Hepatocyte (in vitro differentiated cells): ENCODE results near the gene IL20RB. TPM values are rescaled to one million over a fixed set of nuclear protein-coding genes. Genes with fewer than 3 reads are reported as not detected.
A peak's percentile ranks its signal among the peaks of the same experiment; 100 is the strongest.
"Not testable (repeated sequence)": the region's sequence is repeated elsewhere in the genome, so short reads cannot be mapped to it uniquely, and the experiment has no call there.

Source experiments
- DNase-seq: peaks from one replicate; pipeline ENCODE4 v3.0.0-alpha.2; 2016; ENCODE audit warnings: low spot score
- H2AFZ ChIP-seq: fragments of 200-600 bp; sonication (generic); 2 replicates; pipeline ENCODE4 v1.6.0; 2016; ENCODE audit warnings: antibody characterized with exemption, mild to moderate bottlenecking
- H3K27ac ChIP-seq: fragments of 200-600 bp; sonication (generic); 2 replicates; pipeline ENCODE4 v1.5.1; 2016; ENCODE audit warnings: mild to moderate bottlenecking
- H3K27me3 ChIP-seq: fragments of 200-600 bp; sonication (generic); 2 replicates; pipeline ENCODE4 v1.6.1; 2016
- H3K36me3 ChIP-seq: fragments of 200-600 bp; sonication (generic); replicated peaks from 2 replicates; pipeline ENCODE4 v1.5.1; 2016; ENCODE audit warnings: low read depth; ENCODE audit not compliant: insufficient read depth
- H3K4me1 ChIP-seq: fragments of 200-600 bp; sonication (generic); 2 replicates; pipeline ENCODE4 v1.5.1; 2016; ENCODE audit warnings: mild to moderate bottlenecking, moderate library complexity; ENCODE audit not compliant: insufficient read depth
- H3K4me2 ChIP-seq: fragments of 200-600 bp; sonication (generic); 2 replicates; pipeline ENCODE4 v1.6.0; 2016
- H3K4me3 ChIP-seq: fragments of 200-600 bp; sonication (generic); 2 replicates; pipeline ENCODE4 v1.5.1; 2016; ENCODE audit warnings: mild to moderate bottlenecking
- H3K79me2 ChIP-seq: fragments of 200-600 bp; sonication (generic); 2 replicates; pipeline ENCODE4 v1.6.0; 2017; ENCODE audit warnings: mild to moderate bottlenecking
- H3K9me2 ChIP-seq: fragments of 200-600 bp; sonication (generic); replicated peaks from 2 replicates; pipeline ENCODE4 v1.6.0; 2017; ENCODE audit warnings: mild to moderate bottlenecking; ENCODE audit not compliant: insufficient read depth
- H3K9me3 ChIP-seq: fragments of 200-600 bp; sonication (generic); 2 replicates; pipeline ENCODE4 v1.5.1; 2016; ENCODE audit warnings: low read depth, mild to moderate bottlenecking
- H4K20me1 ChIP-seq: fragments of 200-600 bp; sonication (generic); 2 replicates; pipeline ENCODE4 v1.6.0; 2016; ENCODE audit warnings: mild to moderate bottlenecking; ENCODE audit not compliant: insufficient read depth, poor library complexity, severe bottlenecking
- CTCF ChIP-seq: fragments of 200-600 bp; sonication (generic); IDR thresholded peaks from 2 replicates; pipeline ENCODE4 v1.5.1; 2016; ENCODE audit warnings: antibody characterized with exemption, mild to moderate bottlenecking; ENCODE audit not compliant: poor library complexity
- EZH2 ChIP-seq: fragments of 200-600 bp; sonication (generic); IDR thresholded peaks from 2 replicates; pipeline ENCODE4 v1.6.1; 2016; ENCODE audit warnings: antibody characterized with exemption, mild to moderate bottlenecking, borderline replicate concordance
- EZH2phosphoT487 ChIP-seq: fragments of 200-600 bp; sonication (generic); IDR thresholded peaks from one replicate; pipeline ENCODE4 v1.6.1; 2018; ENCODE audit warnings: antibody characterized with exemption, mild to moderate bottlenecking, low read depth, moderate library complexity; ENCODE audit not compliant: unreplicated experiment, severe bottlenecking
- WGBS: methylation state at CpG from one replicate; pipeline ENCODE4 v1.1.6; 2016; ENCODE audit warnings: low lambda C conversion rate; ENCODE audit errors: missing lambda C conversion rate; 5-methylcytosine and 5-hydroxymethylcytosine counted together
- polyA plus RNA-seq: library from polyadenylated mRNA; unstranded; fragments of >200 nt; fragmentation: Nextera tagmentation; extraction: Ambion mirVana; gene quantifications from 2 replicates; pipeline ENCODE4 v1.2.1, GENCODE V29; 2016
- total RNA-seq: library from RNA; depleted of rRNA; stranded (reverse); fragments of >200 nt; gene quantifications from 2 replicates; pipeline ENCODE4 v1.2.3, GENCODE V29; 2014

Gene IL20RB
- total and polyA plus RNA-seq, 2 experiments from 2014 or later: 0.50 to 0.59 TPM

DNA sequence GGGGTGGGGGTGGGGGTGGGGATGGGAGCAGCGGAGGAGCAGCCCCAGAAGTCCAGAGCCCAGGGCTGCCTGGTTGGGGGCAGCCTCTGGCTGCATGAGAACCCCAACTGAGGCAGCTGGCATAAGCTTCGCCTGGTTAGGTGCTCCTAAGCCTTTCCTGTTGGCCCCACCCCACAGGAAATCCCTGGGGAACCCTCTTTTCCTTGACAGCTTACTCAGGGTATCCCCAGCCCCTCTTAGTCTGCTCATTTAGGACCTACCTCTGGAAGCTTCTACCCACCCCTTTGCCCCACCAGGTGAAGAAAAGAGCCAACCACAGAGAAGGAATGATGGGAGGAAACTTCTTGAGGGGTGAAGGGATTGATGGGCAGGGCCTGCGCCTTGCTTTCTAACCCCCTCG lies 53.4 kb downstream of the IL20RB start:
- 94% methylated on average over 4 of the region's 4 CpGs for WGBS
- Histone ChIP-seq H3K4me2 (no peak overlapping the region), H3K36me3 (no peaks in the 10 kb centered on the region), H3K27me3 (no peaks in the 10 kb centered on the region), H3K27ac (no peak overlapping the region), H3K4me1 (no peaks in the 10 kb centered on the region), H2AFZ (no peak overlapping the region), H4K20me1 (no peaks in the 10 kb centered on the region), H3K4me3 (no peak overlapping the region), H3K79me2 (no peaks in the 10 kb centered on the region), H3K9me3 (no peaks in the 10 kb centered on the region), H3K9me2 (no peaks in the 10 kb centered on the region)
- no peak for DNase-seq
- TF ChIP-seq EZH2 (no peak), EZH2phosphoT487 (no peak), CTCF (no peak)

GRCh38 chr3:137012097-137012501 lies 54.3 kb downstream of the IL20RB start:
- no peak for TF ChIP-seq EZH2phosphoT487
- TF ChIP-seq CTCF: no peak
- no peak for TF ChIP-seq EZH2
- H3K4me2 ChIP-seq: no peak overlapping the region
- WGBS: 66% methylated on average over 3 of the region's 3 CpGs

GRCh38 chr3:137013951-137014688 lies 56.3 kb downstream of the IL20RB start:
- no peaks in the 10 kb centered on the region for H3K9me3 ChIP-seq
- peak overlapping the region; percentile 75 for H3K4me2 ChIP-seq
- H3K4me3 ChIP-seq: peak overlapping the region; percentile 9
- H3K4me1 ChIP-seq: no peaks in the 10 kb centered on the region
- H3K36me3 ChIP-seq: no peaks in the 10 kb centered on the region
- H2AFZ ChIP-seq: peak overlapping the region; percentile 59
- 26% methylated on average over 18 of the region's 18 CpGs for WGBS
- DNase-seq: peak; percentile 93
- H3K79me2 ChIP-seq: no peaks in the 10 kb centered on the region
- H3K27ac ChIP-seq: no peak overlapping the region
- no peaks in the 10 kb centered on the region for H4K20me1 ChIP-seq
- no peaks in the 10 kb centered on the region for H3K27me3 ChIP-seq
- TF ChIP-seq CTCF: peak; percentile 94
- TF ChIP-seq EZH2phosphoT487: no peak
- H3K9me2 ChIP-seq: no peaks in the 10 kb centered on the region

More at GRCh38 chr3:137012097-137012501, 54.3 kb downstream of the IL20RB start:
- no peaks in the 10 kb centered on the region for H3K27me3 ChIP-seq
- H3K9me3 ChIP-seq: no peaks in the 10 kb centered on the region
- no peaks in the 10 kb centered on the region for H3K4me1 ChIP-seq
- H3K36me3 ChIP-seq: no peaks in the 10 kb centered on the region
- no peaks in the 10 kb centered on the region for H3K9me2 ChIP-seq
- no peaks in the 10 kb centered on the region for H3K79me2 ChIP-seq
- DNase-seq: no peak
- H4K20me1 ChIP-seq: no peaks in the 10 kb centered on the region
- no peak overlapping the region for H3K27ac ChIP-seq
- no peak overlapping the region for H3K4me3 ChIP-seq
- no peak overlapping the region for H2AFZ ChIP-seq

DNA sequence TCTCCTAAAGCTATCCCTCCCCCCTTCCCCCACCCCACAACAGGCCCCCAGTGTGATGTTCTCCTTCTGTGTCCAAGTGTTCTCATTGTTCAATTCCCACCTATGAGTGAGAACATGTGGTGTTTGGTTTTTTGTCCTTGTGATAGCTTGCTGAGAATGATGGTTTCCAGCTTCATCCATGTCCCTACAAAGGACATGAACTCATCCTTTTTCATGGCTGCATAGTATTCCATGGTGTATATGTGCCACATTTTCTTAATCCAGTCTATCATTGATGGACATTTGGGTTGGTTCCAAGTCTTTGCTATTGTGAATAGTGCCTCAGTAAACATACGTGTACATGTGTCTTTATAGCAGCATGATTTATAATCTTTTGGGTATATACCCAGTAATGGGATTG lies 59.5 kb downstream of the IL20RB start:
- not testable (repeated sequence) for H3K9me3 ChIP-seq, H3K27me3 ChIP-seq, H4K20me1 ChIP-seq, H3K4me2 ChIP-seq, H3K4me1 ChIP-seq, H3K27ac ChIP-seq, DNase-seq, H3K36me3 ChIP-seq, H3K4me3 ChIP-seq, H3K79me2 ChIP-seq, H2AFZ ChIP-seq, H3K9me2 ChIP-seq
- WGBS: 88% methylated on average over 1 of the region's 1 CpG
